Gastrocnemius medialis (tissue), 4 donors: ENCODE data around the gene MEGF6.

Experiments
- CTCF ChIP-seq, 5 experiments: fragments of 450-650 bp in 3 of 5; fragments of 200-600 bp in 2 of 5; sonication (generic) in 2 of 5; IDR thresholded peaks in 4 of 5; conservative IDR thresholded peaks in 1 of 5; 1 replicate in 4 of 5; 2 replicates in 1 of 5; pipeline ENCODE4 v1.5.1; 2016 to 2019; ENCODE audit warnings: antibody characterized with exemption in 5 of 5, mild to moderate bottlenecking in 3 of 5, moderate library complexity in 3 of 5
- POLR2A ChIP-seq, 2 donors: fragments of 450-650 bp; IDR thresholded peaks; one replicate each; pipeline ENCODE4 v1.6.1; 2017; ENCODE audit warnings: antibody characterized with exemption in 2 of 2, mild to moderate bottlenecking in 2 of 2, moderate library complexity in 2 of 2

GRCh38 chr1:3481046-3481445 is 130.3 kb downstream of the MEGF6 start:
- no peak for TF ChIP-seq POLR2A (IDR thresholded peaks at IDR 0.05)
- TF ChIP-seq CTCF (IDR thresholded peaks at IDR 0.05 in 4 of 5, conservative IDR thresholded peaks at IDR 0.05 in 1 of 5) = no peak
